H1 (cell line): ENCODE measurements around the gene HNF4A. TPM values are rescaled to one million over a fixed set of nuclear protein-coding genes. Genes with fewer than 3 reads are reported as not detected.

Experiments used
- CTCF ChIA-PET: fragments of 300-600 bp; sonication (Branson Sonifier 250); formaldehyde crosslinking; loops from one replicate; lab custom pipeline; 2021; ENCODE audit not compliant: partially characterized antibody; lab: Charles Lee
- POLR2A ChIA-PET: fragments of 300-600 bp; sonication (Branson Sonifier 250); formaldehyde crosslinking; loops from one replicate; lab custom pipeline; 2021; ENCODE audit warnings: inconsistent platforms; ENCODE audit not compliant: partially characterized antibody; lab: Charles Lee
- DNase-seq, 2 experiments: peaks; one replicate each; pipeline versions ENCODE4 v3.0.0 to v3.0.0-alpha.2; 2010 to 2022; ENCODE audit warnings: low spot score in 2 of 2, low read depth in 1 of 2, mixed read lengths in 1 of 2
- FAIRE-seq: peaks from 2 replicates; lab custom pipeline; 2011; peaks lifted over from hg19 to GRCh38; lab: Jason Lieb, UNC
- H2AFZ ChIP-seq: 2 replicates; pipeline ENCODE4 v1.8.1; 2012; ENCODE audit warnings: low read length, inconsistent platforms
- H2AK5ac ChIP-seq: 2 replicates; pipeline ENCODE4 v1.6.1; 2013; ENCODE audit warnings: low read depth, low read length
- H2BK120ac ChIP-seq: replicated peaks from 2 replicates; pipeline ENCODE3; 2013; ENCODE audit warnings: low read depth, low read length, inconsistent platforms
- H2BK12ac ChIP-seq: 2 replicates; pipeline ENCODE4 v1.6.1; 2013; ENCODE audit warnings: low read depth, low read length
- H2BK15ac ChIP-seq: 2 replicates; pipeline ENCODE4 v1.6.1; 2013; ENCODE audit warnings: low read length
- H2BK20ac ChIP-seq: 2 replicates; pipeline ENCODE4 v1.6.1; 2013; ENCODE audit warnings: low read length
- H2BK5ac ChIP-seq: 2 replicates; pipeline ENCODE4 v1.6.1; 2013; ENCODE audit warnings: low read depth, low read length
- H3K14ac ChIP-seq: 2 replicates; pipeline ENCODE4 v1.6.1; 2013; ENCODE audit warnings: inconsistent platforms; ENCODE audit not compliant: insufficient read length
- H3K18ac ChIP-seq: 2 replicates; pipeline ENCODE4 v1.6.1; 2013; ENCODE audit warnings: low read length; ENCODE audit errors: extremely low read depth
- H3K23ac ChIP-seq: 2 replicates; pipeline ENCODE4 v1.6.1; 2013; ENCODE audit warnings: inconsistent platforms; ENCODE audit not compliant: insufficient read length
- H3K23me2 ChIP-seq: 2 replicates; pipeline ENCODE4 v1.6.1; 2013; ENCODE audit warnings: low read depth, low read length
- H3K27ac ChIP-seq: 2 replicates; pipeline ENCODE4 v1.6.1; 2011; ENCODE audit warnings: low read depth, low read length, inconsistent platforms
- H3K27me3 ChIP-seq, 4 experiments: replicated peaks in 1 of 4; 1 replicate in 1 of 4; 2 replicates in 3 of 4; pipeline versions ENCODE4 v1.6.1 to v1.8.1; 2011 to 2013; ENCODE audit warnings: low read length in 3 of 4, mild to moderate bottlenecking in 3 of 4, inconsistent platforms in 2 of 4, mixed read lengths in 2 of 4, moderate library complexity in 1 of 4; ENCODE audit not compliant: control insufficient read depth in 3 of 4, insufficient read depth in 3 of 4; ENCODE audit errors: extremely low read depth in 1 of 4
- H3K36me3 ChIP-seq, 4 experiments: 2 replicates each; pipeline versions ENCODE4 v1.6.1 to v1.8.1; 2011 to 2013; ENCODE audit warnings: mild to moderate bottlenecking in 4 of 4, low read length in 3 of 4, moderate library complexity in 2 of 4, control low read depth in 1 of 4, inconsistent platforms in 1 of 4; ENCODE audit not compliant: insufficient read depth in 4 of 4, control insufficient read depth in 2 of 4
- H3K4ac ChIP-seq: replicated peaks from 2 replicates; pipeline ENCODE3; 2013; ENCODE audit warnings: low read length, low read depth, mixed read lengths, inconsistent platforms; ENCODE audit not compliant: insufficient read length
- H3K4me1 ChIP-seq, 4 experiments: replicated peaks in 1 of 4; 1 replicate in 1 of 4; 2 replicates in 3 of 4; pipeline versions ENCODE4 v1.6.1 to v1.8.1; 2011 to 2013; ENCODE audit warnings: low read length in 3 of 4, inconsistent platforms in 2 of 4, mixed read lengths in 1 of 4; ENCODE audit not compliant: insufficient read depth in 4 of 4, control insufficient read depth in 3 of 4
- H3K4me2 ChIP-seq, 2 experiments: 2 replicates each; pipeline versions ENCODE4 v1.6.1 to v1.8.1; 2011 to 2013; ENCODE audit warnings: low read depth in 2 of 2, low read length in 2 of 2, control low read depth in 1 of 2, inconsistent platforms in 1 of 2, mild to moderate bottlenecking in 1 of 2; ENCODE audit not compliant: insufficient read depth in 1 of 2
- H3K4me3 ChIP-seq, 4 experiments: fragments of 200-600, 300-600 bp in 1 of 4; sonication (generic), shearing (Covaris generic), sonication (Bioruptor Twin) in 1 of 4; 2 replicates each; pipeline versions ENCODE4 v1.5.1 to v1.8.1; 2011 to 2016; ENCODE audit warnings: low read length in 4 of 4, low read depth in 3 of 4, control low read depth in 2 of 4, inconsistent platforms in 2 of 4, mild to moderate bottlenecking in 2 of 4, mixed read lengths in 1 of 4, moderate library complexity in 1 of 4; ENCODE audit not compliant: insufficient read depth in 2 of 4; ENCODE audit errors: extremely low read depth in 1 of 4
- H3K56ac ChIP-seq: replicated peaks from 2 replicates; pipeline ENCODE3; 2013; ENCODE audit warnings: low read depth, mild to moderate bottlenecking, mixed read lengths, low read length, inconsistent platforms; ENCODE audit not compliant: insufficient read length
- H3K79me1 ChIP-seq: 2 replicates; pipeline ENCODE4 v1.6.1; 2013; ENCODE audit warnings: low read depth, low read length, control low read depth
- H3K79me2 ChIP-seq, 2 experiments: 2 replicates each; pipeline versions ENCODE4 v1.6.1 to v1.8.1; 2012 to 2013; ENCODE audit warnings: low read length in 2 of 2, mild to moderate bottlenecking in 2 of 2, inconsistent platforms in 1 of 2; ENCODE audit not compliant: insufficient read depth in 2 of 2, control insufficient read depth in 1 of 2
- H3K9ac ChIP-seq, 4 experiments: replicated peaks in 1 of 4; 1 replicate in 1 of 4; 2 replicates in 3 of 4; pipeline versions ENCODE4 v1.6.1 to v1.8.1; 2011 to 2013; ENCODE audit warnings: low read depth in 3 of 4, low read length in 3 of 4, control low read depth in 2 of 4, mild to moderate bottlenecking in 2 of 4, moderate library complexity in 2 of 4, inconsistent platforms in 1 of 4; ENCODE audit errors: extremely low read depth in 1 of 4
- H3K9me3 ChIP-seq, 2 experiments: 2 replicates each; pipeline versions ENCODE4 v1.6.1 to v1.8.1; 2012 to 2013; ENCODE audit warnings: mild to moderate bottlenecking in 2 of 2, moderate library complexity in 2 of 2, control low read depth in 1 of 2, inconsistent platforms in 1 of 2, low read depth in 1 of 2, low read length in 1 of 2, mixed read lengths in 1 of 2; ENCODE audit not compliant: insufficient read depth in 2 of 2
- H4K20me1 ChIP-seq, 2 experiments: replicated peaks in 1 of 2; 2 replicates each; pipeline versions ENCODE3 to v1.8.1; 2011 to 2013; ENCODE audit warnings: inconsistent platforms in 2 of 2, low read length in 2 of 2, mild to moderate bottlenecking in 1 of 2; ENCODE audit not compliant: insufficient read depth in 2 of 2, control insufficient read depth in 1 of 2
- H4K5ac ChIP-seq: 2 replicates; pipeline ENCODE4 v1.6.1; 2013; ENCODE audit warnings: low read length, low read depth, mixed read lengths, inconsistent platforms; ENCODE audit not compliant: insufficient read length
- H4K8ac ChIP-seq: 2 replicates; pipeline ENCODE4 v1.8.0; 2013; ENCODE audit warnings: mild to moderate bottlenecking, moderate library complexity, low read length, inconsistent platforms; ENCODE audit not compliant: insufficient read depth; ENCODE audit errors: extremely low read depth
- H4K91ac ChIP-seq: replicated peaks from 2 replicates; pipeline ENCODE3; 2013; ENCODE audit warnings: low read length, mixed read lengths, inconsistent platforms; ENCODE audit not compliant: insufficient read length
- BCL11A ChIP-seq, 2 experiments: IDR thresholded peaks; one replicate each; pipeline ENCODE4 v1.6.1; 2011; ENCODE audit warnings: low read depth in 2 of 2, low read length in 2 of 2, mild to moderate bottlenecking in 2 of 2
- CTCF ChIP-seq, 3 experiments: IDR thresholded peaks; 1 replicate in 2 of 3; 2 replicates in 1 of 3; pipeline versions ENCODE4 v1.5.1 to v1.6.1; 2011; ENCODE audit warnings: low read length in 3 of 3, mild to moderate bottlenecking in 3 of 3, inconsistent platforms in 2 of 3, low read depth in 1 of 3, moderate library complexity in 1 of 3; ENCODE audit not compliant: insufficient read depth in 1 of 3; ENCODE audit errors: control extremely low read depth in 1 of 3
- FOSL1 ChIP-seq: IDR thresholded peaks from 2 replicates; pipeline ENCODE4 v1.6.1; 2011; ENCODE audit warnings: mild to moderate bottlenecking, low read depth, low read length, moderate library complexity; ENCODE audit not compliant: insufficient read depth
- GABPA ChIP-seq: IDR thresholded peaks from 2 replicates; pipeline ENCODE4 v1.6.1; 2011; ENCODE audit warnings: mild to moderate bottlenecking, low read length, moderate library complexity, borderline replicate concordance; ENCODE audit not compliant: insufficient read depth
- RAD21 ChIP-seq, 2 experiments: IDR thresholded peaks in 1 of 2; conservative IDR thresholded peaks in 1 of 2; 2 replicates each; pipeline ENCODE4 v1.6.1; 2011; ENCODE audit warnings: low read depth in 2 of 2, low read length in 2 of 2, improper control_type of control experiment in 1 of 2, inconsistent platforms in 1 of 2, mild to moderate bottlenecking in 1 of 2, moderate library complexity in 1 of 2
- WGBS, 2 experiments: shearing (Covaris generic) in 1 of 2; methylation state at CpG; one replicate each; pipeline versions ENCODE4 v1.1.6 to v1.1.7; 2013 to 2015; ENCODE audit warnings: low lambda C conversion rate in 2 of 2, mixed read lengths in 2 of 2, inconsistent platforms in 1 of 2, low coverage in 1 of 2, missing lambda C conversion rate in 1 of 2; ENCODE audit not compliant: insufficient replicate concordance in 2 of 2, insufficient coverage in 1 of 2, insufficient read length in 1 of 2; ENCODE audit errors: extremely low coverage in 1 of 2, missing lambda C conversion rate in 1 of 2; 5-methylcytosine and 5-hydroxymethylcytosine counted together
- polyA plus RNA-seq, 7 experiments: library from polyadenylated mRNA; depleted of rRNA in 3 of 7; stranded (reverse) in 5 of 7; unstranded in 2 of 7; fragments of >200 nt in 5 of 7; fragments of 200-250 nt in 2 of 7; gene quantifications; 1 replicate in 5 of 7; 2 replicates in 1 of 7; 4 replicates in 1 of 7; pipeline versions ENCODE4 v1.2.1 to v1.2.3, GENCODE V29; 2011 to 2013; ENCODE audit warnings: missing spikeins in 2 of 7, mixed read lengths in 2 of 7
- total RNA-seq: library from RNA; stranded (reverse); fragmentation: NEBNext Ultra II Directional; extraction: Animal tissue kit (Norgen Biotek cat#: 25700); gene quantifications from 2 replicates; pipeline ENCODE4 v1.2.1, GENCODE V29; 2021

The HNF4A gene
- total and polyA plus RNA-seq, 2 of the 8 experiments (the other 6 are each of a cell fraction or from before 2014, with no cell fraction given) = 0.03 TPM; not detected in 1

DNA sequence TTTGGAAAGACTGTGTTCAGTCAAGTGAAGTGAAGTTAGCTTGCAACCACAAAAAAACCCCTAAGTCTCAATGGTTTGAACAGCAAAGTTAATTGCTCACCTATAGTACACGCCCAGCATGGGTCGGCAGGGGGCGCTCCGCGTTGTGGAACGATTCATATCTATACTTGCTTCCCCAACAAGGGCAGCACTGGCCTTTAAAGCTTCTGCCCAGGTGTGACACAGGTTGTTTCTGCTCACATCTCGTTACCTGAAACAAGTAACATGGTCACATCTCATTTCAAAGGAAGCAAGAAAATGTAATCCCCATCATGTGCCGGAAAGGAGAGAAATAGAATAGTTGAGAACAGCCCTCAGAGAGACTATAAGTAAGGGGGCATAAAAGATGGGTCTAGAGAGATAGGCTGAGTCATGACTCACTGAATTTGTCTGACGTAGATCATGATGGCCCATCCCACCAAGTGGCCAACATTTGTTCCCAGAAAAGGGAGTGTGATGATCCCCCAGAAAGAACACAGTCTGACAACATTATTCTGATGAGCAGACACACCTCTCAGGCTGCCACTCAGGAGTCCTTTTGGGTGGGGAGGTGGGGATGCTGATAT, 29.0 kb downstream of the HNF4A start:
- Histone ChIP-seq H2BK20ac (no peak overlapping the region), H2AK5ac (no peak overlapping the region), H3K9me3 (no peaks in the 10 kb centered on the region), H3K23me2 (no peaks in the 10 kb centered on the region), H2BK5ac (no peak overlapping the region), H3K36me3 (no peaks in the 10 kb centered on the region), H3K23ac (no peak overlapping the region), H4K8ac (no peak overlapping the region), H3K4me1 (peaks cover 0 to 5% (median 4%) of the 10 kb centered on the region in 4 experiments; a peak in 4 of 7 replicates), H2BK120ac (no peak overlapping the region), H3K4ac (no peak overlapping the region), H2AFZ (0 out of 2 replicates have a peak overlapping the region, but pooled peaks have one; percentile 63), H4K5ac (no peak overlapping the region), H3K79me1 (no peaks in the 10 kb centered on the region), H3K27me3 (peaks cover 0 to 2% (median 0%) of the 10 kb centered on the region in 4 experiments; a peak in 3 of 7 replicates), H3K18ac (no peak overlapping the region), H3K9ac (no peak overlapping the region), H2BK12ac (no peak overlapping the region), H4K91ac (no peak overlapping the region), H3K4me3 (no peak overlapping the region), H3K14ac (no peak overlapping the region), H3K27ac (no peak overlapping the region), H3K56ac (no peak overlapping the region), H4K20me1 (no peaks in the 10 kb centered on the region), H2BK15ac (no peak overlapping the region), H3K79me2 (no peaks in the 10 kb centered on the region), H3K4me2 (no peak overlapping the region)
- TF ChIP-seq BCL11A (IDR thresholded peaks at IDR 0.05; ENCODE audit: low read depth in 2 of 2, low read length in 2 of 2) = no peak
- TF ChIP-seq RAD21 (IDR thresholded peaks at IDR 0.05 in 1 of 2, conservative IDR thresholded peaks at IDR 0.05 in 1 of 2; ENCODE audit: low read depth in 2 of 2, low read length in 2 of 2) = peak; percentile 55 to 68
- no peak for TF ChIP-seq FOSL1
- no peak for TF ChIP-seq GABPA
- peak; percentile 76 to 90 (median 89) for TF ChIP-seq CTCF (IDR thresholded peaks at IDR 0.05; ENCODE audit: control extremely low read depth in 1 of 3, insufficient read depth in 1 of 3, low read depth in 1 of 3, low read length in 3 of 3)
- ChIA-PET POLR2A (no interaction called here), CTCF (interaction anchor here (0.6 to 10.4 kb wide), 60 partner anchors 9 to 567 kb away, joined by 3 to 153 read pairs (median 5); partner anchors contain the start of genes GDAP1L1, HNF4A and TTPAL)
- WGBS, 2 experiments = 20% methylated on average over 9 of the region's 9 CpGs; no CpG with 5 or more reads in 1 of the 2 experiments
- peak; percentile 49 to 94 for DNase-seq
- FAIRE-seq = peak; percentile 48
